Effector memory CD8-positive, alpha-beta T cell (primary cell): ENCODE measurements around the gene OR11H12.
"Not testable (repeated sequence)": the region's sequence is repeated elsewhere in the genome, so short reads cannot be mapped to it uniquely, and the experiment has no call there.

Experiments
- ATAC-seq: fragments of 150-1000 bp; cut with Tn5 transposase; replicated peaks from 2 replicates; pipeline ENCODE4 v1.10.0; 2021; ENCODE audit warnings: mild to moderate bottlenecking, moderate library complexity
- DNase-seq, 3 experiments: peaks; one replicate each; pipeline ENCODE4 v3.0.0; 2021
- H3K27ac Mint-ChIP-seq, 2 donors: one replicate each; pipeline ENCODE4 v1.8.0; 2022; ENCODE audit warnings: mild to moderate bottlenecking in 2 of 2, mixed read lengths in 2 of 2, moderate library complexity in 2 of 2
- H3K27me3 Mint-ChIP-seq, 2 donors: one replicate each; pipeline ENCODE4 v1.8.0; 2022; ENCODE audit warnings: mixed read lengths in 2 of 2
- H3K36me3 Mint-ChIP-seq: one replicate; pipeline ENCODE4 v1.8.0; 2022; ENCODE audit warnings: mild to moderate bottlenecking, moderate library complexity, mixed read lengths; ENCODE audit not compliant: insufficient read depth
- H3K4me1 Mint-ChIP-seq, 2 donors: one replicate each; pipeline ENCODE4 v1.8.0; 2022; ENCODE audit warnings: low read depth in 2 of 2, mixed read lengths in 2 of 2
- H3K4me3 Mint-ChIP-seq, 2 donors: one replicate each; pipeline ENCODE4 v1.8.0; 2022; ENCODE audit warnings: mild to moderate bottlenecking in 2 of 2, mixed read lengths in 2 of 2, moderate library complexity in 2 of 2
- H3K9me3 Mint-ChIP-seq, 2 donors: one replicate each; pipeline ENCODE4 v1.8.0; 2022; ENCODE audit warnings: mixed read lengths in 2 of 2
- total RNA-seq, 9 experiments: gene quantifications; one replicate each; lab custom pipeline; 2026; lab: John Stamatoyannopoulos, UW

OR11H12 gene
- total RNA-seq, result 0 reads per million in 9 experiments

- not testable (repeated sequence) for H3K27ac Mint-ChIP-seq, H3K4me3 Mint-ChIP-seq, ATAC-seq, H3K4me1 Mint-ChIP-seq, DNase-seq, H3K36me3 Mint-ChIP-seq, H3K9me3 Mint-ChIP-seq, H3K27me3 Mint-ChIP-seq
These were observed at the start of gene OR11H12 for GRCh38 chr14:18600817-18601216. OR11H12 (plus strand) TSS chr14:18601117; CDS start chr14:18601117, 0 bp downstream.

- H3K27ac Mint-ChIP-seq, ATAC-seq, H3K4me3 Mint-ChIP-seq, H3K4me1 Mint-ChIP-seq, DNase-seq, H3K9me3 Mint-ChIP-seq, H3K36me3 Mint-ChIP-seq, H3K27me3 Mint-ChIP-seq: not testable (repeated sequence)
These were observed 18.0 kb upstream of the OR11H12 start for GRCh38 chr14:18582908-18583307.

GRCh38 chr14:18626610-18627213 lies 25.8 kb downstream of the OR11H12 start:
- not testable (repeated sequence) for DNase-seq, H3K27me3 Mint-ChIP-seq, ATAC-seq, H3K9me3 Mint-ChIP-seq, H3K27ac Mint-ChIP-seq, H3K4me3 Mint-ChIP-seq, H3K36me3 Mint-ChIP-seq, H3K4me1 Mint-ChIP-seq

GRCh38 chr14:18636066-18636465 lies 35.1 kb downstream of the OR11H12 start:
- DNase-seq, H3K36me3 Mint-ChIP-seq, H3K27ac Mint-ChIP-seq, H3K9me3 Mint-ChIP-seq, ATAC-seq, H3K4me1 Mint-ChIP-seq, H3K27me3 Mint-ChIP-seq, H3K4me3 Mint-ChIP-seq: not testable (repeated sequence)

GRCh38 chr14:18638032-18638431 lies 37.1 kb downstream of the OR11H12 start:
- H3K36me3 Mint-ChIP-seq, H3K4me1 Mint-ChIP-seq, H3K4me3 Mint-ChIP-seq, H3K27ac Mint-ChIP-seq, DNase-seq, ATAC-seq, H3K27me3 Mint-ChIP-seq, H3K9me3 Mint-ChIP-seq: not testable (repeated sequence)

- H3K36me3 Mint-ChIP-seq, H3K27ac Mint-ChIP-seq, H3K27me3 Mint-ChIP-seq, H3K4me1 Mint-ChIP-seq, H3K4me3 Mint-ChIP-seq, H3K9me3 Mint-ChIP-seq, DNase-seq, ATAC-seq: not testable (repeated sequence)
These were observed 37.9 kb downstream of the OR11H12 start for GRCh38 chr14:18638785-18639184.

GRCh38 chr14:18646075-18646730 lies 45.3 kb downstream of the OR11H12 start:
- ATAC-seq, H3K4me3 Mint-ChIP-seq, H3K36me3 Mint-ChIP-seq, H3K4me1 Mint-ChIP-seq, DNase-seq, H3K27me3 Mint-ChIP-seq, H3K9me3 Mint-ChIP-seq, H3K27ac Mint-ChIP-seq: not testable (repeated sequence)
